DMS153 treated with DMSO at 0.1 percent for 48 hours (cell line): Measurements from ENCODE around the gene MTCL3.
"Not testable (repeated sequence)": the region's sequence is repeated elsewhere in the genome, so short reads cannot be mapped to it uniquely, and the experiment has no call there.

Experiments
- DNase-seq: peaks from one replicate; lab custom pipeline; 2025; ENCODE audit not compliant: unreplicated experiment; lab: John Stamatoyannopoulos, UW

Gene MTCL3

GRCh38 chr6:127439718-127440117, 79.4 kb downstream of the MTCL3 start:
- DNase-seq = no peak

DNA sequence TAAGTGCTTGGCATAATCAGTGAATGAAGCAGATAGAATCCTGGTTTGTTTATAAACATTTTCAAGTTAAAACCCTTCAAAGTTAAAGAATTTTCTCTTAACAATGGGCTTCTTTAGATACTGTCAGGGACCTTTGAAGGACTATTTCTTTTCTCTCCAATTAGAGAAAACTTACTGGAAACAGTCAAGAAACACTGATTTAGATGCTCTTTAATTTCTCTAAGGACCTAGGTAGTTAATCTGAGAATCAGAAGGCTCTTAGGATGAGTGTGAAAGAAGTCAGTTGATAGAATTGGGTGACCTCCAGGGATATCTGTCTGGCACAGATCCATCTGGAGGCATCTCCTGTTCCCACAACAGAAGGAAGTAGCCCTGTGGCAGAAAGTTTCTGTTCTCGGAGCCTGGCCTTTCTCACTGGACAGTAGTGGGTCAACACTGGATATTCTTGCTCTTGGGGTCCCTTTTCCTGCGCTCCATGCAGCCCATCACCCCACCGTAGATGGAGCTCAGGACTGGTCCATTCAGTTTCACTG, 82.5 kb downstream of the MTCL3 start:
- no peak for DNase-seq

- no peak for DNase-seq
These were observed 83.4 kb downstream of the MTCL3 start for GRCh38 chr6:127435626-127436220.

DNA sequence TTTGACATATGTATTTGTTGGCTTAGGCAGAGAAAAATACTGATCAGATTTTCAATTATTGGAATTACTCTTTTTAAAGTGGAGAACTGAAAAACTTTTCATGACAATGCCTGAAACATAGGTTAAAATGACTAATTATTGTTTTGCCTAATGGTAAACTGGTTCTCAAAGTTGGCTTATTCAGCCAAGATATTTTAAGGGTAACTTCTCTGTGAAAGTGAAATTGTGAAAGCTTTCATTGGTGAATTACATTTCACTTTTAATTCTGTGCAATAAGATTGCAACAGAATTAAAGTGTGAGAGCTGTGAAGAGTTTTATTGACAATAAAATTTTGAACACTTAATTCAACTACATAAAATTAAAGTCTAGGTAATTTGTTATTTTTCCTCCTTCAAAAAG, 84.5 kb downstream of the MTCL3 start:
- DNase-seq = no peak

- not testable (repeated sequence) for DNase-seq
These were observed 90.6 kb downstream of the MTCL3 start for GRCh38 chr6:127428562-127428961.

DNA sequence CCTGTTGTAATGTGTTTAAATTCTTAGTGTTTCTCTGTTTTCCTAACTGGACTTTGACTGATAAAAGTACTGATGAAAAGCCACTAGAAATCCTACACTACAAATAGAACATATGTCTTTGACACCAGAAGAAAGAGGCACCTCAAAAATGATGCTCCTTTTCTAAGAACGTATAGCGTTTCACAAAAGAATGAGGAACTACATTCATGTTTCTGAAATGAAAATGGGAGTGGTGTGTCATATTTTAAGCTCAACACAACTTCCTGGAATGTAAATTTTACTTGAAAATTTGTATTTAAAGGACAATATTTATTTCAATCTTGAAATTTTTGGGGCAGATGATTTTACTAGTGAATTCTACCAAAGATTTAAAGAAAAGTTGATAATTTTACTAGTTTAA, 95.2 kb downstream of the MTCL3 start:
- DNase-seq = no peak
